Mesendoderm (in vitro differentiated cells): ENCODE data around the gene BEGAIN.

Source experiments
- DNase-seq: peaks from one replicate; pipeline ENCODE4 v3.0.0; 2013
- H2AK5ac ChIP-seq: 2 replicates; pipeline ENCODE4 v1.6.1; 2013; ENCODE audit warnings: low read length, inconsistent platforms
- H2BK120ac ChIP-seq: 2 replicates; pipeline ENCODE4 v1.6.1; 2013; ENCODE audit warnings: low read depth, mild to moderate bottlenecking, low read length, moderate library complexity, mixed read lengths
- H2BK15ac ChIP-seq: replicated peaks from 2 replicates; pipeline ENCODE4 v1.6.1; 2013; ENCODE audit warnings: low read depth, mild to moderate bottlenecking, moderate library complexity
- H2BK5ac ChIP-seq: 2 replicates; pipeline ENCODE4 v1.6.1; 2013; ENCODE audit warnings: low read length, inconsistent platforms
- H3K18ac ChIP-seq: 2 replicates; pipeline ENCODE4 v1.6.1; 2013; ENCODE audit warnings: mild to moderate bottlenecking, low read length, mixed read lengths
- H3K23ac ChIP-seq: one replicate; pipeline ENCODE4 v1.6.1; 2013; ENCODE audit warnings: low read length
- H3K27ac ChIP-seq: 2 replicates; pipeline ENCODE4 v1.5.1; 2013; ENCODE audit warnings: low read depth, mild to moderate bottlenecking, inconsistent platforms, low read length, moderate library complexity
- H3K27me3 ChIP-seq: 2 replicates; pipeline ENCODE4 v1.6.1; 2013; ENCODE audit warnings: low read length, control low read depth, mild to moderate bottlenecking, inconsistent platforms; ENCODE audit not compliant: insufficient read depth, poor library complexity
- H3K36me3 ChIP-seq: 2 replicates; pipeline ENCODE4 v1.6.1; 2013; ENCODE audit warnings: low read length, inconsistent platforms; ENCODE audit not compliant: control insufficient read depth, insufficient read depth
- H3K4ac ChIP-seq: one replicate; pipeline ENCODE4 v1.6.1; 2013; ENCODE audit warnings: low read depth, mild to moderate bottlenecking, low read length, moderate library complexity
- H3K4me1 ChIP-seq: 2 replicates; pipeline ENCODE4 v1.6.1; 2013; ENCODE audit warnings: low read depth, low read length, inconsistent platforms; ENCODE audit not compliant: control insufficient read depth
- H3K4me2 ChIP-seq: 2 replicates; pipeline ENCODE4 v1.6.1; 2013; ENCODE audit warnings: low read length
- H3K4me3 ChIP-seq: 2 replicates; pipeline ENCODE4 v1.5.1; 2013; ENCODE audit warnings: mild to moderate bottlenecking, low read length
- H3K56ac ChIP-seq: one replicate; pipeline ENCODE4 v1.6.1; 2013; ENCODE audit warnings: low read length
- H3K79me1 ChIP-seq: 2 replicates; pipeline ENCODE4 v1.6.1; 2013; ENCODE audit warnings: low read length, inconsistent platforms
- H3K79me2 ChIP-seq: 2 replicates; pipeline ENCODE4 v1.6.1; 2013; ENCODE audit warnings: mild to moderate bottlenecking, low read length; ENCODE audit not compliant: control insufficient read depth, insufficient read depth
- H3K9ac ChIP-seq: 2 replicates; pipeline ENCODE4 v1.6.1; 2013; ENCODE audit warnings: low read length, inconsistent platforms
- H4K5ac ChIP-seq: one replicate; pipeline ENCODE4 v1.6.1; 2013; ENCODE audit warnings: low read length
- H4K8ac ChIP-seq: one replicate; pipeline ENCODE4 v1.6.1; 2013; ENCODE audit warnings: low read depth, mild to moderate bottlenecking, control low read depth, low read length, moderate library complexity
- WGBS: extraction: QIAGEN DNeasy Blood & Tissue Kit; methylation state at CpG from one replicate; pipeline ENCODE4 v1.1.7; 2013; ENCODE audit warnings: low lambda C conversion rate, missing lambda C conversion rate; ENCODE audit not compliant: insufficient coverage; ENCODE audit errors: extremely low coverage; 5-methylcytosine and 5-hydroxymethylcytosine counted together

BEGAIN gene

DNA sequence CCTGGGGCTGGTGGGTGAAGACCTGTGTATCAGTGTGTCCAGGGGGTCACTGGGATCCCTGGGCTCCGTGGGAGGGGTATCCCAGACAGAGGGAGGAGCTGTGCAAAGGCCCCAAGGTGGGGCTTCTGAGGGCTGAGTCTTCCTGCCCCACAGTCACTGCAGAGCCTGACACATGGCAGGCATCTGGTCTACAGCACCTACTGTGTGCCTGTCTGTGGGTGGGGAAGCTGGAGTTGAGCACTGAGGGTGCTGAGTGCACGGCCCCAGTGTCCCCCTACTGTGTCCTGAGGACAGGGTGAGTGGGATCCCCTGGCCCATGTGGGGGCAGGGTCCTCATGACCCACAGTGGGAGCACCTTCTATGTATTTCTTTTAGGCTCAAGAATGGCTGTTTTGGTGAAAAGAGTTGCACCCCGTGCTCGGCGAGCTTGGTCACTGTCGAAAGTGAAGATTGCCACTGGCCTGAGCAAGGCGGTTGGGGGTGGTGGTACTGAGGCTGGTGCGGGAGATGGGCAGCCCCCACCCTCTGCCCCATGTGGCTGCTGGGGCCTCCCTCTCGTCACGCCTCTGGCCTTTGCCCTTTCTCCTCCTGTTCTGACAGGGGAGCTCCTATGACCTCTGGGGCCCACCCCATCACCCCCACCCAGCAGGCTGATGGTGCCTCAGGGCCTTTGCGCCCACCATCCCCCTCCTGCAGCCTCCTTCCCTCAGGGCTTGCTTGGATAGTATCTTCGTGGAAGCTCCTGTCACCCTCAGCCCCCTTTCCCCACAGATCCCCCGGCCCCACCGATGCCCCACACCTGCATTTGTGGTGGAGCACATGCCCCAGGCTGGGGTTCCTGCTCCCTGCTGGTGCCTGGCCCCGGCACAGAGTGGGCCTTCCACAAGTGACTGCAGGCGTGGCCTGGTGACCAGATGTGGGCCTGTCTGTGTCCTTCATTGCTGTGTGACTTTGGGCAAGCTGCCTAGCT lies 55.8 kb downstream of the BEGAIN start:
- Histone ChIP-seq H2BK5ac (no peak overlapping the region), H4K5ac (no peak overlapping the region), H3K4me2 (no peak overlapping the region), H2BK120ac (no peak overlapping the region), H3K79me2 (no peaks in the 10 kb centered on the region), H3K23ac (no peak overlapping the region), H3K9ac (no peak overlapping the region), H3K56ac (no peak overlapping the region), H3K36me3 (no peaks in the 10 kb centered on the region), H3K79me1 (no peaks in the 10 kb centered on the region), H3K4ac (no peak overlapping the region), H3K27ac (no peak overlapping the region), H3K27me3 (no peaks in the 10 kb centered on the region), H3K18ac (no peak overlapping the region), H2AK5ac (no peak overlapping the region), H2BK15ac (no peak overlapping the region), H3K4me1 (no peaks in the 10 kb centered on the region), H3K4me3 (no peak overlapping the region), H4K8ac (no peak overlapping the region)
- no peak for DNase-seq
- WGBS = no CpG with 5 or more reads among the region's 16 CpGs

DNA sequence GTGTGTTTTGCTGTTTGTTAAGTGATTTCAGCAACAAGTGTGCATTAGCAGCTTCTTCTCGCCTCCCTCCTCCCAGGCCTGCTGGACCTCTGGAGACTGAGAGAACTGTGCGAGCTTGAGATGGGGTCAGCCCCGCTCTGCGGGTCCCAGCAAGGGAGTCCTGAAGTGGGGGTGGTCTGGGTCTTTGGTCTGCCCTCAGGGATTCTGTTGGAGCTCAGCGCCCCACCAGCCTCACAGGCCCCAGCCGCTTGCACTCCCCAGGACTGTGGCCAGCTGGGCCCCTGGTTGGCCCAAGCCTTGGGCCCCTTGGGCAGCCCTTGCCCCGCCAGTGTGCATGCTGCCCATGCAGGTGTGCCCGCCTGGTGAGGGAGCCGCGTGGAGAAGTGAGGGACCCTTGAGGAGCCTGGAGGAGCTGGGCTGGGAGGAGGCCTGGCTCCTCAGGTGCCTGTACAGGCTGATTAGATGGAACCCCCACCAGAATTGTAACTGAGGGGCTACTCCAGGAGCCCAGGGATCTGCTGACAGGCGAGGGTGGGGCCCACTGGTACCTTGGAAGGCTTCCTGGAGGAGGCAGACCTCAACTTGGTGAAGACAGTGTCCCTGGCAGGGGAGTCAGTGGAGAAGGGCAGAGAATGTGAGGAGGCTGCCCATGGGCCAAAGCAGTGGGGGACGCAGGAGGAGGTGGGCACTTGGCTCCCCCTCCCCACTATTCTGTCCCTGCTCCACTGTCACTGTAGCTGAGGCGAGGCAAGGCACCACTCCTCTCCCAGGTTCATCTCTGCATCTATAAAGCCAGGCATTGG lies 56.7 kb downstream of the BEGAIN start:
- Histone ChIP-seq H3K9ac (no peak overlapping the region), H4K8ac (no peak overlapping the region), H3K4me3 (no peak overlapping the region), H2BK15ac (no peak overlapping the region), H3K56ac (no peak overlapping the region), H2BK5ac (no peak overlapping the region), H3K79me1 (no peaks in the 10 kb centered on the region), H2BK120ac (no peak overlapping the region), H3K23ac (no peak overlapping the region), H4K5ac (no peak overlapping the region), H3K18ac (no peak overlapping the region), H3K79me2 (no peaks in the 10 kb centered on the region), H3K27me3 (no peaks in the 10 kb centered on the region), H3K27ac (no peak overlapping the region), H3K36me3 (no peaks in the 10 kb centered on the region), H2AK5ac (no peak overlapping the region), H3K4me2 (no peak overlapping the region), H3K4me1 (no peaks in the 10 kb centered on the region), H3K4ac (no peak overlapping the region)
- DNase-seq = no peak
- WGBS = no CpG with 5 or more reads among the region's 13 CpGs

DNA sequence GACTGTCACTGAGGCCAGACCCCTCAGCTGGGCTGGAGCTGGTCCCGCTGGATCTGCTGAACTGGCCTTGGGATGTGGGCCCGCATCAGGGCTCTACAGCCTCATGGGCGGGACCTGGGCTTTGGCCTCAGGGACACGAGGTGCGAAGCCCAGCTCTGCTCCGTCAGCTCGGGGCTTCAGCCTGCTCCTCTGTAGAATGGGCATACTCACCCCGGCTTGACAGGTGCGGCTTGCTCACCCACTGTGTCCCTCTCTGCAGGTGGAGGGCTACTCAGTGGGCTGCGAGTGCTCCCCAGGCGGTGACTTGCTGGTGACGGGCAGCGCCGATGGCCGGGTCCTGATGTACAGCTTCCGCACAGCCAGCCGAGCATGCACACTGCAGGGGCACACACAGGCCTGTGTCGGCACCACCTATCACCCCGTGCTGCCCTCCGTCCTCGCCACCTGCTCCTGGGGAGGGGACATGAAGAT lies 57.6 kb downstream of the BEGAIN start:
- WGBS = no CpG with 5 or more reads among the region's 21 CpGs

DNA sequence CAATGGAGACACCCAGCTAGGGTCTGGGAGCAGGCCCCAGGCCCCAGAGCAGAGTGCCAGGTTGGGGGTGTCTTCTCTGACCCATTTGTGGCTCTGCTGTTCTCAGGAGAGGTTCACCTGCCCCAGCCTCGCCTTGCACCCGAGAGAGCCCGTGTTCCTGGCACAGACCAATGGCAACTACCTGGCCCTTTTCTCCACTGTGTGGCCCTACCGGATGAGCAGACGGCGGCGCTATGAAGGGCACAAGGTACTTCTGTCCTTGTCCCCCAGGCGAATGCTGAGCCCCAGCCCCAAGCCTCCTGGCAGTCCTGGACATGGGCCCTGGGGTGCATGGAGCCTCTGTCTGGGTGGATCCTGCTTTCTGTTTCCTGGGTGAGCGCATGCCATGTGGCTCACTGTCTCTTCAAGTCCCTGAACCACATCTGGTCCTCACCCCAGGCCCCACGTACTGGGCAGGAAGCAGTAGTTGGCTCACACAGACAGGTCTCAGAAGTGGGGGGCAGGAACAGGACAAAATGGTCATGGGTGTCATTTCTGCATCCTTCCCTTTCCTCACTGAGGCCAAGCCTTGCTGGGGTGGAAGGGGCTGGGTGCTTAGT lies 58.2 kb downstream of the BEGAIN start:
- Histone ChIP-seq H3K23ac (no peak overlapping the region), H3K79me1 (no peaks in the 10 kb centered on the region), H3K36me3 (no peaks in the 10 kb centered on the region), H3K56ac (no peak overlapping the region), H3K9ac (no peak overlapping the region), H3K4me2 (no peak overlapping the region), H3K27me3 (no peaks in the 10 kb centered on the region), H3K4ac (no peak overlapping the region), H4K8ac (no peak overlapping the region), H3K27ac (no peak overlapping the region), H2BK5ac (no peak overlapping the region), H2BK120ac (no peak overlapping the region), H3K79me2 (no peaks in the 10 kb centered on the region), H3K18ac (no peak overlapping the region), H4K5ac (no peak overlapping the region), H2BK15ac (no peak overlapping the region), H3K4me3 (no peak overlapping the region), H2AK5ac (no peak overlapping the region), H3K4me1 (no peaks in the 10 kb centered on the region)
- DNase-seq = no peak
- WGBS = no CpG with 5 or more reads among the region's 10 CpGs

More for the DNA sequence above, 57.6 kb downstream of the BEGAIN start:
- Histone ChIP-seq H2BK5ac (no peak overlapping the region), H3K27ac (no peak overlapping the region), H3K79me2 (no peaks in the 10 kb centered on the region), H3K4ac (no peak overlapping the region), H3K23ac (no peak overlapping the region), H3K27me3 (no peaks in the 10 kb centered on the region), H3K9ac (no peak overlapping the region), H3K4me1 (no peaks in the 10 kb centered on the region), H3K36me3 (no peaks in the 10 kb centered on the region), H2BK120ac (no peak overlapping the region), H3K4me3 (no peak overlapping the region), H3K79me1 (no peaks in the 10 kb centered on the region), H3K4me2 (no peak overlapping the region), H2BK15ac (no peak overlapping the region), H2AK5ac (no peak overlapping the region), H4K5ac (no peak overlapping the region), H3K18ac (no peak overlapping the region), H4K8ac (no peak overlapping the region), H3K56ac (no peak overlapping the region)
- no peak for DNase-seq

DNA sequence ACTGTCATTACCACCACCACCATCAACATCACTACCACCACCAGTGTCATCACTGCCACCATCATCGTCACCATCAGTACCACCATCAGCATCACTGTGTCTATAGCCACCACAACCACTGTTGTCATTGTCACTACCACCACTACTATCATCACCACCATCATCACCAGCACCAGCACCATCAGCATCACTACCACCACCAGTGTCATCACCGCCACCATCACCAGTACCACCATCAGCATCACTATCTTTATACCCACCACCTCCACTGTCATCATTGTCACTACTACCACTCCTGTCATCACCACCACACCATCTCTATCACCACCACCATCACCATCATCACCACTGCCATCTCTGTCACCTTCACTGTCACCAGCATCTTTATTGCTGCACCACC lies 60.6 kb downstream of the BEGAIN start:
- H3K4me1 ChIP-seq = no peaks in the 10 kb centered on the region
- H4K5ac ChIP-seq = no peak overlapping the region
- H4K8ac ChIP-seq = no peak overlapping the region
- no peak overlapping the region for H3K4me2 ChIP-seq
- no peak overlapping the region for H3K9ac ChIP-seq
- no peak overlapping the region for H2BK15ac ChIP-seq
- no peak overlapping the region for H2BK120ac ChIP-seq
- no peak overlapping the region for H3K23ac ChIP-seq
- H3K36me3 ChIP-seq = no peaks in the 10 kb centered on the region
- no peak overlapping the region for H3K18ac ChIP-seq
- no peaks in the 10 kb centered on the region for H3K79me1 ChIP-seq
- H3K27ac ChIP-seq = no peak overlapping the region
- WGBS = no CpG with 5 or more reads among the region's 2 CpGs
- H3K4me3 ChIP-seq = no peak overlapping the region
- no peak overlapping the region for H2AK5ac ChIP-seq
- H3K4ac ChIP-seq = no peak overlapping the region
- DNase-seq = no peak
- H3K56ac ChIP-seq = no peak overlapping the region
- H3K79me2 ChIP-seq = no peaks in the 10 kb centered on the region
- no peaks in the 10 kb centered on the region for H3K27me3 ChIP-seq
- H2BK5ac ChIP-seq = no peak overlapping the region
